ENCODE measurements around the gene ASTN2.
"Not testable (repeated sequence)": the region's sequence is repeated elsewhere in the genome, so short reads cannot be mapped to it uniquely, and the experiment has no call there.

ASTN2 gene

GRCh38 chr9:116944714-116945534 lies 469.9 kb downstream of the ASTN2 start:
- DNase-seq = no peak

- no peak for DNase-seq
These were observed 470.9 kb downstream of the ASTN2 start for GRCh38 chr9:116943970-116944369.

- DNase-seq = no peak
These were observed 472.2 kb downstream of the ASTN2 start for GRCh38 chr9:116942593-116943061.

GRCh38 chr9:116941266-116941665 lies 473.6 kb downstream of the ASTN2 start:
- no peak for DNase-seq

- DNase-seq = no peak
These were observed 474.1 kb downstream of the ASTN2 start for GRCh38 chr9:116940614-116941215.

GRCh38 chr9:116939614-116940013 lies 475.2 kb downstream of the ASTN2 start:
- DNase-seq = no peak

GRCh38 chr9:116939161-116939560 lies 475.7 kb downstream of the ASTN2 start:
- no peak for DNase-seq

- no peak for DNase-seq
These were observed 477.5 kb downstream of the ASTN2 start for GRCh38 chr9:116937361-116937760.

- no peak for DNase-seq
These were observed 479.5 kb downstream of the ASTN2 start for GRCh38 chr9:116935149-116935897.

GRCh38 chr9:116934131-116934530 lies 480.7 kb downstream of the ASTN2 start:
- DNase-seq = no peak

GRCh38 chr9:116933251-116933650 lies 481.6 kb downstream of the ASTN2 start:
- DNase-seq = no peak

GRCh38 chr9:116929621-116930020 lies 485.2 kb downstream of the ASTN2 start:
- no peak for DNase-seq

- DNase-seq = no peak
These were observed 486.0 kb downstream of the ASTN2 start for GRCh38 chr9:116928884-116929283.

- no peak for DNase-seq
These were observed 486.6 kb downstream of the ASTN2 start for GRCh38 chr9:116928289-116928688.

GRCh38 chr9:116927726-116928125 lies 487.1 kb downstream of the ASTN2 start:
- DNase-seq = no peak

GRCh38 chr9:116925121-116925520 lies 489.7 kb downstream of the ASTN2 start:
- DNase-seq = no peak

GRCh38 chr9:116924462-116925110 lies 490.3 kb downstream of the ASTN2 start:
- DNase-seq = no peak

- DNase-seq = not testable (repeated sequence)
These were observed 496.9 kb downstream of the ASTN2 start for GRCh38 chr9:116917895-116918508.

GRCh38 chr9:116913536-116913935 lies 501.3 kb downstream of the ASTN2 start:
- no peak for DNase-seq

GRCh38 chr9:116910201-116910600 lies 504.7 kb downstream of the ASTN2 start:
- DNase-seq = no peak

- no peak for DNase-seq
These were observed 506.9 kb downstream of the ASTN2 start for GRCh38 chr9:116907989-116908388.

GRCh38 chr9:116905171-116905588 lies 509.7 kb downstream of the ASTN2 start:
- no peak for DNase-seq

- DNase-seq = no peak
These were observed 510.7 kb downstream of the ASTN2 start for GRCh38 chr9:116904165-116904564.

Data from T-helper 1 cell (primary cell).